ENCODE results near the gene PYROXD2. TPM values are rescaled to one million over a fixed set of nuclear protein-coding genes. Genes with fewer than 3 reads are reported as not detected.

PYROXD2 gene
- total and polyA plus RNA-seq, 7 donors = 0.60 to 11.9 (median 8.0) TPM

DNA sequence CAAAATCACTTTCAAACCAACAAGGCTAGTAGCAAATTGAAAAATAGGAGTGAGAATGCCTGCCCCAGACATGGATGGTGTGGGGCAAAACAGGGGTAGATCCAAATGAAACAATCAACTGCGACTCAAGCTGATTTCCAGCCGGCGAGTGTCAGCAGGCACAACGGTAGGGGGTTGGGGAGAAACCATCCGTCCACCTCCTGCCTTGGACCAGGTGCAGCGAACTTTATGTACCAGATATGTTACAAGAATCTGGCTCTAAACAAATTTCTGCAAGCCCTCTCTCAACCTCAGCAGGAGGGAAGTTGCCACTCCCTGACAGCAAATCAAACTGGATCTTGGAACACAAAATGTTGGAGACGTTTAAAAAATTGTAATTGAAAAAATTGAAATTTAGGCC is 45.2 kb downstream of the PYROXD2 start:
- H3K27me3 ChIP-seq = no peaks in the 10 kb centered on the region
- H3K27ac ChIP-seq = no peak overlapping the region
- WGBS, 2 donors = 91% methylated on average over 7 of the region's 7 CpGs
- TF ChIP-seq POLR2AphosphoS5 (IDR thresholded peaks at IDR 0.05) = no peak
- no peak for TF ChIP-seq CTCF (IDR thresholded peaks at IDR 0.05)
- TF ChIP-seq POLR2A (IDR thresholded peaks at IDR 0.05) = no peak
- no peak for TF ChIP-seq EP300 (IDR thresholded peaks at IDR 0.05)
- no peak overlapping the region for H3K4me3 ChIP-seq
- intact Hi-C loops (cut with DNase I) = no loop called here
- H3K36me3 ChIP-seq = no peaks in the 10 kb centered on the region
- DNase-seq = no peak
- H3K9me3 ChIP-seq = no peaks in the 10 kb centered on the region
- H3K4me1 ChIP-seq = peaks cover 0 to 16% (median 7%) of the 10 kb centered on the region in 4 donors

DNA sequence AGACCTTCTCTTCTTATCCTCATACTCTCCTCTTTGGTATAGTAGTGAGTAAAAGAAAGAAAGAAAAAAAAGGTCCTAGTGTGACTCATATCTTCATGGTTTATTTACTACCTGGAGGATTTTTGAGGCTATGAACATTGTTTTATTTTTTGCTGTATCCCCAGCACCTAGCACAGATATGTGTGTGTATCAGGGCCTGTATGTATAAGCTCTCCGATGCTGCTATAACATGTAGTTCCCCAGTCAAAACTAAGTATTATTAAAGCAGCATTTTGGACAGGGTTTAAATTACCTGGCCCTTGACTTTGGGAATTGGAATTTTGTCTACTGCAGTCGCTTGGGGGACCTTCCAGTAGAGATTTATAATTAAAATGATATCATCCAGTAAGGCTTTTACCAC is 46.3 kb downstream of the PYROXD2 start:
- no peak overlapping the region for H3K4me3 ChIP-seq
- H3K27ac ChIP-seq = no peak overlapping the region
- H3K4me1 ChIP-seq = peaks cover 0 to 5% (median 1%) of the 10 kb centered on the region in 4 donors
- 87 to 89% methylated on average over 2 of the region's 2 CpGs for WGBS, 2 donors
- no peaks in the 10 kb centered on the region for H3K27me3 ChIP-seq
- H3K9me3 ChIP-seq = no peaks in the 10 kb centered on the region
- H3K36me3 ChIP-seq = no peaks in the 10 kb centered on the region
- intact Hi-C loops (cut with DNase I) = no loop called here
- no peak for DNase-seq
- no peak for TF ChIP-seq CTCF (IDR thresholded peaks at IDR 0.05)
- no peak for TF ChIP-seq POLR2A (IDR thresholded peaks at IDR 0.05)
- no peak for TF ChIP-seq EP300 (IDR thresholded peaks at IDR 0.05)

DNA sequence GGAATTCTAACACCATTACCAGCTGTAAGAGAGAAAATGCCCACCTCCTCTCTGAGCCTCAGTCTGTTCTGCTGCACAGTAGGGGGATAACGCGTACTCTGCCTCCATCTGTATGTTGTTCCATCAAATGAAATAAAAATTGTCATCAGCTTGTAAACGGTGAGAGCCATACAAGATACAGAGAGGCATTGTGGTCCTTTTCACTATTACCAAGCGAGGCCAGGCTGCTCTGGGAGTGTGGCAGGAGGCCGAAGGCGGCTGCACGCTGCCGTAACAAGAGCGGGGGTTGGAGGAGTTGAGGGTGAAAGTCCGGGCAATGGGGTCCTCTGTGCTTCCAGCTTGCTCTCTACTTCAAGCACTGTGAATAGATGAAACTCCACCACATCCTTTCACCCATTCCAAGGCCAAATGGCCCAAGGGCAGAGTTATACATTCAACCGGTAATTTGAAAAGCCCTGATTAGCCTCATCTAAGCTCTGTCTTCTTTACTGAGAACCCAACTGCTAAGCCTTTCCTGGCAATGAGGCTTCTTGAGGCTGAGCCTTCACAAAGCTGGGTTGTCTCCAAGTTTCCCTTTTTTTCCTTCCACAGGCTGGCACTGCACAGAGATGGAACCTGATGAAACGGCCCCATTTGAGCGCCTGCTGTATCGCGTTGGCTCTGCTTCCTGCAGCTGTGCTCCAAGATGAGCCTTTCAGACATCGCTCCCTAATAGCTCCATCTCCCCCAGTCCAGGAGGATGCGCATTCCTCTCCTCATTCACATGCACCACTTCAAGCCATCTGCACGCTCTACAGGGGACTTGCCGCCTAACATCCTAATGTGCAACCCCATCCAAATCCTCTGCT is 47.2 kb downstream of the PYROXD2 start:
- no peak for TF ChIP-seq POLR2A (IDR thresholded peaks at IDR 0.05)
- no peak for TF ChIP-seq CTCF (IDR thresholded peaks at IDR 0.05)
- TF ChIP-seq POLR2AphosphoS5 (IDR thresholded peaks at IDR 0.05) = no peak
- TF ChIP-seq EP300 (IDR thresholded peaks at IDR 0.05) = no peak
- Histone ChIP-seq H3K9me3 (no peaks in the 10 kb centered on the region), H3K4me1 (no peaks in the 10 kb centered on the region), H3K36me3 (no peaks in the 10 kb centered on the region), H3K27me3 (no peaks in the 10 kb centered on the region), H3K4me3 (no peak overlapping the region), H3K27ac (no peak overlapping the region)
- intact Hi-C loops (cut with DNase I) = no loop called here
- 91 to 93% methylated on average over 19 of the region's 19 CpGs for WGBS, 2 donors
- DNase-seq = no peak

DNA sequence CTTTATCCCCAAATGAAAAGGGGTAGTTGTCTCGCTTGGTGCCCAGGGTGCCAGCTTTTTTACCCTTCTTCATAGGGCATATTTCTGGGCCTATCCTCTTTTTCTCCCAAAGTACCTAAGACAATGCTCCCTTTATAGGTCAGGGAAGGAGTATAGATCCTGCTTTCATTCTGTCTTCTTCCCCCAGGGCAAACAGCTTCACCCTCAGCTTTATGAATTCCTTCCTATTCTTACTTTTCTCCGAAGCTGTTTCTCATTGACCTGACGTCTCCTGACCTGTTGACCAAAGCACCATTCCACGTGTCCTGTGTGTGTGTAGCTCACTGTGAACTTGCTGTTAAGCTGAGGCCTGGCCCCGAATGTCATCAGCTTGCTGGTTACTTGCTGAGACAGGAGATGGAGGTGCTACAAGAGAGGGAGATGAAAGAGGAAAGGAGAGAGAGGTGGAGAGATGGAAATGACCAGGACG is 48.9 kb downstream of the PYROXD2 start:
- intact Hi-C loops (cut with DNase I) = no loop called here
- no peaks in the 10 kb centered on the region for H3K27me3 ChIP-seq
- WGBS, 2 donors = 88 to 92% methylated on average over 6 of the region's 6 CpGs
- no peak overlapping the region for H3K27ac ChIP-seq
- H3K4me3 ChIP-seq = no peak overlapping the region
- no peaks in the 10 kb centered on the region for H3K9me3 ChIP-seq
- no peaks in the 10 kb centered on the region for H3K36me3 ChIP-seq
- H3K4me1 ChIP-seq = peaks cover 0 to 7% (median 0%) of the 10 kb centered on the region in 4 donors
- TF ChIP-seq POLR2AphosphoS5 (IDR thresholded peaks at IDR 0.05) (no peak), EP300 (IDR thresholded peaks at IDR 0.05) (no peak), POLR2A (IDR thresholded peaks at IDR 0.05) (no peak), CTCF (IDR thresholded peaks at IDR 0.05) (no peak)
- no peak for DNase-seq
